GM12878 (cell line): ENCODE data around the gene RAI14. TPM values are rescaled to one million over a fixed set of nuclear protein-coding genes. Genes with fewer than 3 reads are reported as not detected.

Experiments used
- ATAC-seq: fragments of 200-7000 bp; cut with Tn5 transposase; 3 replicates; pipeline ENCODE4 v1.9.1; 2020; ENCODE audit warnings: mild to moderate bottlenecking, moderate library complexity
- BruUV-seq: library from RNA; stranded (reverse); fragments of 400-500 nt; replicated peaks from 2 replicates; lab custom pipeline; 2021; lab: Mats Ljungman, UMichigan
- CTCF ChIA-PET: fragments of 300-600 bp; sonication (Branson Sonifier 250); formaldehyde crosslinking; extraction: SDS; loops from one replicate; lab custom pipeline; 2021; ENCODE audit warnings: inconsistent platforms; lab: Yijun Ruan, JAX
- POLR2A ChIA-PET: fragments of 350-600 bp; formaldehyde crosslinking; extraction: SDS; loops from one replicate; lab custom pipeline; 2021; ENCODE audit warnings: inconsistent platforms; lab: Charles Lee
- RAD21 ChIA-PET: fragments of 300-600 bp; sonication (Branson Sonifier 250); formaldehyde crosslinking; loops from one replicate; lab custom pipeline; 2023; ENCODE audit warnings: antibody characterized with exemption; ENCODE audit not compliant: unreplicated experiment; lab: Charles Lee
- SMC1A ChIA-PET: fragments of 300-600 bp; sonication (Branson Sonifier 250); formaldehyde crosslinking; loops from one replicate; lab custom pipeline; 2023; ENCODE audit not compliant: unreplicated experiment, uncharacterized antibody; lab: Charles Lee
- DNase-seq: peaks from one replicate; pipeline ENCODE4 v3.0.0-alpha.2; 2011; ENCODE audit warnings: low read depth, low spot score
- FAIRE-seq: peaks from 3 replicates; lab custom pipeline; 2011; peaks lifted over from hg19 to GRCh38; lab: Jason Lieb, UNC
- H2AFZ ChIP-seq: 2 replicates; pipeline ENCODE4 v1.6.0; 2011; ENCODE audit warnings: low read depth, low read length, control low read depth; ENCODE audit not compliant: control insufficient read depth
- H3K27ac ChIP-seq: 2 replicates; pipeline ENCODE4 v1.5.1; 2011; ENCODE audit warnings: control low read depth; ENCODE audit not compliant: control insufficient read depth, insufficient read depth
- H3K27me3 ChIP-seq, 2 experiments: replicated peaks in 1 of 2; 2 replicates each; pipeline versions ENCODE4 v1.6.0 to v1.6.1; 2011; ENCODE audit warnings: low read length in 1 of 2; ENCODE audit not compliant: control insufficient read depth in 2 of 2, insufficient read depth in 2 of 2
- H3K36me3 ChIP-seq, 2 experiments: 2 replicates each; pipeline ENCODE4 v1.5.1; 2011; ENCODE audit warnings: low read length in 1 of 2; ENCODE audit not compliant: control insufficient read depth in 2 of 2, insufficient read depth in 2 of 2
- H3K4me1 ChIP-seq: 2 replicates; pipeline ENCODE4 v1.6.1; 2011; ENCODE audit warnings: mild to moderate bottlenecking, low read length, moderate library complexity, mixed read lengths; ENCODE audit not compliant: control insufficient read depth, insufficient read depth
- H3K4me2 ChIP-seq: 2 replicates; pipeline ENCODE4 v1.6.0; 2011; ENCODE audit warnings: control low read depth; ENCODE audit not compliant: control insufficient read depth, insufficient read depth
- H3K4me3 ChIP-seq: fragments of 200-600 bp; sonication (generic); 2 replicates; pipeline ENCODE4 v1.5.1; 2016
- H3K79me2 ChIP-seq: 2 replicates; pipeline ENCODE4 v1.6.0; 2011; ENCODE audit warnings: low read length; ENCODE audit not compliant: control insufficient read depth, insufficient read depth
- H3K9ac ChIP-seq: 2 replicates; pipeline ENCODE4 v1.8.0; 2011; ENCODE audit warnings: low read length, control low read depth, mixed read lengths; ENCODE audit not compliant: control insufficient read depth, insufficient read depth
- H3K9me3 ChIP-seq: replicated peaks from 3 replicates; pipeline ENCODE4 v1.5.1; 2011; ENCODE audit warnings: mild to moderate bottlenecking, low read length; ENCODE audit not compliant: control insufficient read depth, insufficient read depth
- H4K20me1 ChIP-seq: 2 replicates; pipeline ENCODE4 v1.6.0; 2011; ENCODE audit not compliant: control insufficient read depth, insufficient read depth
- HDAC6 ChIP-seq: fragments of 200-600 bp; sonication (generic); IDR thresholded peaks from one replicate; pipeline ENCODE4 v1.8.0; 2017; ENCODE audit warnings: antibody characterized with exemption; ENCODE audit not compliant: unreplicated experiment
- MEF2A ChIP-seq: IDR thresholded peaks from 2 replicates; pipeline ENCODE4 v1.6.1; 2011; ENCODE audit warnings: low read depth, mild to moderate bottlenecking, low read length, moderate library complexity; ENCODE audit not compliant: insufficient read depth
- PAX8 ChIP-seq: fragments of 450-650 bp; IDR thresholded peaks from 2 replicates; pipeline ENCODE4 v1.6.1; 2017; ENCODE audit warnings: mild to moderate bottlenecking, moderate library complexity
- POLR2AphosphoS5 ChIP-seq: IDR thresholded peaks from 2 replicates; pipeline ENCODE4 v1.6.1; 2011; ENCODE audit warnings: mild to moderate bottlenecking, low read length, inconsistent platforms
- SIN3A ChIP-seq: IDR thresholded peaks from 2 replicates; pipeline ENCODE4 v1.6.1; 2012; ENCODE audit warnings: low read depth, low read length, improper control_type of control experiment
- WGBS: methylation state at CpG from one replicate; pipeline ENCODE4 v1.1.6; 2016; ENCODE audit warnings: low lambda C conversion rate; ENCODE audit not compliant: insufficient replicate concordance, insufficient coverage; ENCODE audit errors: missing lambda C conversion rate; 5-methylcytosine and 5-hydroxymethylcytosine counted together
- in situ Hi-C: fragments of 300-500 bp; cut with MboI; formaldehyde crosslinking; loops from 9 replicates; pipeline ENCODE4 v1.14.3; 2018; ENCODE audit warnings: mixed read lengths
- intact Hi-C: fragments of 100-400 bp; cut with micrococcal nuclease; formaldehyde crosslinking; loops from one replicate; pipeline ENCODE4 v1.14.2; 2022; ENCODE audit not compliant: unreplicated experiment
- polyA plus RNA-seq, 11 experiments: library from polyadenylated mRNA; depleted of rRNA in 4 of 11; unstranded in 6 of 11; stranded (reverse) in 5 of 11; fragments of >200 nt; fragmentation: Nextera tagmentation in 4 of 11; fragmentation: Illumina TruSeq in 1 of 11; extraction: Ambion mirVana in 4 of 11; extraction: Trizol in 1 of 11; gene quantifications; 1 replicate in 1 of 11; 2 replicates in 10 of 11; pipeline versions ENCODE4 v1.2.1 to v1.2.3, GENCODE V29; 2011 to 2016; ENCODE audit warnings: inconsistent platforms in 2 of 11, missing spikeins in 2 of 11, low read depth in 1 of 11
- total RNA-seq, 4 experiments: library from RNA; depleted of rRNA in 3 of 4; stranded (reverse); fragments of >200 nt in 3 of 4; fragmentation: Illumina TruSeq in 1 of 4; extraction: Trizol in 1 of 4; gene quantifications; 2 replicates each; pipeline versions ENCODE4 v1.2.1 to v1.2.3, GENCODE V29; 2013 to 2021
- TF ChIP-seq, protein P1 (sequence below): fragments of 450-650 bp; IDR thresholded peaks from 2 replicates; pipeline ENCODE4 v1.6.1; 2017; ENCODE audit warnings: mild to moderate bottlenecking
- TF ChIP-seq, protein P2 (sequence below): fragments of 450-650 bp; IDR thresholded peaks from 2 replicates; pipeline ENCODE4 v1.6.1; 2016; ENCODE audit warnings: mild to moderate bottlenecking

RAI14 gene
- total and polyA plus RNA-seq, 10 of the 15 experiments (the other 5 are each of a cell fraction or from before 2014, with no cell fraction given): 0.18 to 4.6 (median 1.9) TPM

DNA sequence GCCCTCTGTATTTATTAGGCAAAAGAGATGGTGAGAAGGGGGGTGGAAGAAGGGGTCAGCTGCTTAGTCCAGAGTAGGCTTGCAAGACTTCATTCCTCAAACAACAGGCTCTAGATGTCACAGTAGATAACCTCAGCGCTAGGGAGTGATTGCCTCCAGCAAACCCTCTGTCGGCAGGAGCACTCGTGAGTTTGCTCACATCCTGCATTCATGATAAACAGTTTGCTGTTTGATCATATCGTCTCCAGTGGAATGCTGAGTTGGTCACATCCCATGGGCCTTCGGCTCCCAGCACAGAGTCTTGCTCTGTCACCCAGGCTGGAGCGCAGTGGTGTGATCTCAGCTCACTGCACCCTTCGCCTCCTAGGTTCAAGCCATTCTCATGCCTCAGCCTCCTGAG lies 186.4 kb downstream of the RAI14 start:
- H3K79me2 ChIP-seq: no peaks in the 10 kb centered on the region
- ATAC-seq (no peak), DNase-seq (no peak), FAIRE-seq (no peak)
- TF ChIP-seq, protein P1, sequence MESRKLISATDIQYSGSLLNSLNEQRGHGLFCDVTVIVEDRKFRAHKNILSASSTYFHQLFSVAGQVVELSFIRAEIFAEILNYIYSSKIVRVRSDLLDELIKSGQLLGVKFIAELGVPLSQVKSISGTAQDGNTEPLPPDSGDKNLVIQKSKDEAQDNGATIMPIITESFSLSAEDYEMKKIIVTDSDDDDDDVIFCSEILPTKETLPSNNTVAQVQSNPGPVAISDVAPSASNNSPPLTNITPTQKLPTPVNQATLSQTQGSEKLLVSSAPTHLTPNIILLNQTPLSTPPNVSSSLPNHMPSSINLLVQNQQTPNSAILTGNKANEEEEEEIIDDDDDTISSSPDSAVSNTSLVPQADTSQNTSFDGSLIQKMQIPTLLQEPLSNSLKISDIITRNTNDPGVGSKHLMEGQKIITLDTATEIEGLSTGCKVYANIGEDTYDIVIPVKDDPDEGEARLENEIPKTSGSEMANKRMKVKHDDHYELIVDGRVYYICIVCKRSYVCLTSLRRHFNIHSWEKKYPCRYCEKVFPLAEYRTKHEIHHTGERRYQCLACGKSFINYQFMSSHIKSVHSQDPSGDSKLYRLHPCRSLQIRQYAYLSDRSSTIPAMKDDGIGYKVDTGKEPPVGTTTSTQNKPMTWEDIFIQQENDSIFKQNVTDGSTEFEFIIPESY: no peak
- no peak for TF ChIP-seq PAX8
- TF ChIP-seq MEF2A: no peak
- no peak for TF ChIP-seq SIN3A
- TF ChIP-seq, protein P2, sequence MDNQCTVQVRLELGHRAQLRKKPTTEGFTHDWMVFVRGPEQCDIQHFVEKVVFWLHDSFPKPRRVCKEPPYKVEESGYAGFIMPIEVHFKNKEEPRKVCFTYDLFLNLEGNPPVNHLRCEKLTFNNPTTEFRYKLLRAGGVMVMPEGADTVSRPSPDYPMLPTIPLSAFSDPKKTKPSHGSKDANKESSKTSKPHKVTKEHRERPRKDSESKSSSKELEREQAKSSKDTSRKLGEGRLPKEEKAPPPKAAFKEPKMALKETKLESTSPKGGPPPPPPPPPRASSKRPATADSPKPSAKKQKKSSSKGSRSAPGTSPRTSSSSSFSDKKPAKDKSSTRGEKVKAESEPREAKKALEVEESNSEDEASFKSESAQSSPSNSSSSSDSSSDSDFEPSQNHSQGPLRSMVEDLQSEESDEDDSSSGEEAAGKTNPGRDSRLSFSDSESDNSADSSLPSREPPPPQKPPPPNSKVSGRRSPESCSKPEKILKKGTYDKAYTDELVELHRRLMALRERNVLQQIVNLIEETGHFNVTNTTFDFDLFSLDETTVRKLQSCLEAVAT: no peak
- no peak for TF ChIP-seq HDAC6
- TF ChIP-seq POLR2AphosphoS5: no peak
- H3K36me3 ChIP-seq: no peaks in the 10 kb centered on the region
- H3K4me1 ChIP-seq: peaks cover 5% of the 10 kb centered on the region
- no TSS peak for BruUV-seq
- 75% methylated on average over 7 of the region's 7 CpGs for WGBS
- no peaks in the 10 kb centered on the region for H3K27me3 ChIP-seq
- CTCF ChIA-PET: no interaction called here
- H2AFZ ChIP-seq: no peak overlapping the region
- H3K27ac ChIP-seq: no peak overlapping the region
- H3K4me2 ChIP-seq: no peak overlapping the region
- no peaks in the 10 kb centered on the region for H3K9me3 ChIP-seq
- H3K4me3 ChIP-seq: no peak overlapping the region
- SMC1A ChIA-PET: interaction anchor here (2.3 kb wide), 1 partner anchor 8 kb away, joined by 5 read pairs; no protein-coding TSS in a partner anchor
- intact Hi-C loops (no loop called here), in situ Hi-C loops (no loop called here)
- H4K20me1 ChIP-seq: no peaks in the 10 kb centered on the region
- RAD21 ChIA-PET: no interaction called here
- POLR2A ChIA-PET: no interaction called here
- H3K9ac ChIP-seq: no peak overlapping the region
